OCI-LY3 (cell line): ENCODE data around the gene CDH4.

ENCODE experiments used
- H2AFZ ChIP-seq: fragments of 200-600, 300-600 bp; shearing (Covaris generic); 2 replicates; pipeline ENCODE4 v1.6.0; 2014; ENCODE audit warnings: antibody characterized with exemption, low read depth, low read length
- H3K27ac ChIP-seq: fragments of 200-600, 300-600 bp; sonication (generic); 2 replicates; pipeline ENCODE4 v1.5.1; 2014; ENCODE audit warnings: mild to moderate bottlenecking, low read length, moderate library complexity, mixed read lengths
- H3K27me3 ChIP-seq: fragments of 200-600, 300-600 bp; sonication (generic); 2 replicates; pipeline ENCODE4 v1.6.1; 2014; ENCODE audit warnings: low read depth, low read length, mixed read lengths
- H3K36me3 ChIP-seq: fragments of 200-600, 300-600 bp; sonication (generic); replicated peaks from 2 replicates; pipeline ENCODE3; 2014; ENCODE audit warnings: low read depth, low read length, mixed read lengths
- H3K4me1 ChIP-seq: fragments of 300-600, 200-600 bp; sonication (generic); 2 replicates; pipeline ENCODE4 v1.6.1; 2014; ENCODE audit warnings: low read length, mixed read lengths
- H3K4me2 ChIP-seq: fragments of 200-600, 300-600 bp; sonication (generic); 2 replicates; pipeline ENCODE4 v1.6.1; 2014; ENCODE audit warnings: low read length, mixed read lengths
- H3K4me3 ChIP-seq: fragments of 300-600, 200-600 bp; sonication (generic); 2 replicates; pipeline ENCODE4 v1.5.1; 2014; ENCODE audit warnings: antibody characterized with exemption, mild to moderate bottlenecking, low read length, moderate library complexity
- H3K79me2 ChIP-seq: fragments of 300-600, 200-600 bp; shearing (Covaris generic); 2 replicates; pipeline ENCODE4 v1.6.1; 2014; ENCODE audit warnings: mild to moderate bottlenecking, low read length, mixed read lengths
- H3K9ac ChIP-seq: fragments of 300-600, 200-600 bp; shearing (Covaris generic); 2 replicates; pipeline ENCODE4 v1.6.0; 2014; ENCODE audit warnings: mild to moderate bottlenecking, low read length, moderate library complexity
- H3K9me3 ChIP-seq: fragments of 200-600, 300-600 bp; shearing (Covaris generic); 2 replicates; pipeline ENCODE4 v1.6.1; 2014; ENCODE audit warnings: low read length, mixed read lengths; ENCODE audit not compliant: insufficient read depth
- H4K20me1 ChIP-seq: fragments of 200-600, 300-600 bp; sonication (generic); 2 replicates; pipeline ENCODE4 v1.6.1; 2016; ENCODE audit warnings: low read length, mixed read lengths; ENCODE audit not compliant: insufficient read depth
- EZH2phosphoT487 ChIP-seq: fragments of 200-600 bp; shearing (Covaris generic); IDR thresholded peaks from 2 replicates; pipeline ENCODE4 v1.6.1; 2018; ENCODE audit warnings: antibody characterized with exemption, mixed run types, low read depth
- TF ChIP-seq, protein P1 (sequence below): fragments of 200-600, 300-600 bp; sonication (generic); IDR thresholded peaks from 2 replicates; pipeline ENCODE4 v1.5.1; 2014; ENCODE audit warnings: antibody characterized with exemption, low read length, low read depth

The CDH4 gene

DNA sequence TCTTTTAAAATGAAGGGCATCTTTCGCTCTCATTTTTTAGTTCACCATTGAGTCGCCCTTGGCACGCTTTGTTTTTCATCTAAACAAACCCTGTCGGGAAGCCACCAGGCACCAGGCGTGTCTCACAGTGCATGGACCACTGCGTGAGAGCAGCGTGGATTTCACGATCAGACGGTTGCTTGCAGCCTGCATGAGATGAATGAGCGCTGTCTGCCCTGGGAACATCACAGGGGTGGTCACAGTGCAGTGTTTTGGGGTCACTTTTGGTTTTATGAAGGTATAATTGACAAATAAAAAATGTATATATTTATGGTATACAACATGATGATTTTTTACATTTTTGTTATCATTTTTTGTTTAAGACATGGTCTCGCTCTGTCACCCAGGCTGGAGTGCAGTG lies 61.3 kb downstream of the CDH4 start:
- no peak overlapping the region for H3K27ac ChIP-seq
- H3K4me3 ChIP-seq: no peak overlapping the region
- no peaks in the 10 kb centered on the region for H3K36me3 ChIP-seq
- no peak overlapping the region for H3K9ac ChIP-seq
- TF ChIP-seq, protein P1, sequence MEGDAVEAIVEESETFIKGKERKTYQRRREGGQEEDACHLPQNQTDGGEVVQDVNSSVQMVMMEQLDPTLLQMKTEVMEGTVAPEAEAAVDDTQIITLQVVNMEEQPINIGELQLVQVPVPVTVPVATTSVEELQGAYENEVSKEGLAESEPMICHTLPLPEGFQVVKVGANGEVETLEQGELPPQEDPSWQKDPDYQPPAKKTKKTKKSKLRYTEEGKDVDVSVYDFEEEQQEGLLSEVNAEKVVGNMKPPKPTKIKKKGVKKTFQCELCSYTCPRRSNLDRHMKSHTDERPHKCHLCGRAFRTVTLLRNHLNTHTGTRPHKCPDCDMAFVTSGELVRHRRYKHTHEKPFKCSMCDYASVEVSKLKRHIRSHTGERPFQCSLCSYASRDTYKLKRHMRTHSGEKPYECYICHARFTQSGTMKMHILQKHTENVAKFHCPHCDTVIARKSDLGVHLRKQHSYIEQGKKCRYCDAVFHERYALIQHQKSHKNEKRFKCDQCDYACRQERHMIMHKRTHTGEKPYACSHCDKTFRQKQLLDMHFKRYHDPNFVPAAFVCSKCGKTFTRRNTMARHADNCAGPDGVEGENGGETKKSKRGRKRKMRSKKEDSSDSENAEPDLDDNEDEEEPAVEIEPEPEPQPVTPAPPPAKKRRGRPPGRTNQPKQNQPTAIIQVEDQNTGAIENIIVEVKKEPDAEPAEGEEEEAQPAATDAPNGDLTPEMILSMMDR: no peak
- no peak for TF ChIP-seq EZH2phosphoT487
- H3K79me2 ChIP-seq: no peaks in the 10 kb centered on the region
- H2AFZ ChIP-seq: no peak overlapping the region
- no peaks in the 10 kb centered on the region for H3K9me3 ChIP-seq
- H4K20me1 ChIP-seq: no peaks in the 10 kb centered on the region
- no peaks in the 10 kb centered on the region for H3K4me1 ChIP-seq
- H3K4me2 ChIP-seq: no peak overlapping the region
- no peaks in the 10 kb centered on the region for H3K27me3 ChIP-seq

DNA sequence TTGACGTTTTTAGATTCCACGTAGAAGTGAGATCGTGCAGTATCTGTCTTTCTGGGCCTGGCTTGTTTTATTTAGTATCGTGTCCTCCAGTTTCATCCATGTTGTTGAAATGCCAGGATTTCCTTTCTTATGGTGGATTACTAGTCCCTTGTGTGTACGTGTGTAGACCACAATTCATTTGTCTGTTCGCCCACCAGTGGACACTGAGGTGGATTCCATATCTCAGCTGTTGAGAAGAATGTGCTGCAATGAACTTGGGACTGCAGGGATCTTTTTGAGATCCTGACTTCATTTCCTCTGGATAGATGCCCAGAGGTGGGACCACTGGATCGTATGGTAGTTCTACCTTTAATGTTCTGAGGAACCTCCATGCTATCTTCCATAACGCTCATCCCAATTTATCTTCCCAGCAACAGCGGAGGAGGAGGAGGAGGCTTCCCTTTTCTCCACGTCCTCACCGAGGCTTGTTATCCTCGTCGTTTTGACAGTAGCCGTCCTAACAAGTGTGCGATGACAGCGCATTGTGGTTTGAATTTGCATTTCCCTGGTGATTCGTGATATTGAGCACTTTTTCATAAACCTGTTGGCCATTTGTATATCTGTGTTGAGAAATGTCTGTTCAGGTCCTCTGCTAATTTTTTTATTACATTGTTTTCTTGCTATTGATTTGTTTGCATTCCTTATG lies 62.4 kb downstream of the CDH4 start:
- no peak overlapping the region for H3K27ac ChIP-seq
- H3K9ac ChIP-seq: no peak overlapping the region
- no peaks in the 10 kb centered on the region for H3K79me2 ChIP-seq
- H3K4me1 ChIP-seq: no peaks in the 10 kb centered on the region
- no peaks in the 10 kb centered on the region for H3K27me3 ChIP-seq
- H3K9me3 ChIP-seq: no peaks in the 10 kb centered on the region
- no peak for TF ChIP-seq EZH2phosphoT487
- TF ChIP-seq, protein P1: no peak
- no peaks in the 10 kb centered on the region for H4K20me1 ChIP-seq
- H3K4me2 ChIP-seq: no peak overlapping the region
- H3K4me3 ChIP-seq: no peak overlapping the region
- no peak overlapping the region for H2AFZ ChIP-seq
- H3K36me3 ChIP-seq: no peaks in the 10 kb centered on the region

DNA sequence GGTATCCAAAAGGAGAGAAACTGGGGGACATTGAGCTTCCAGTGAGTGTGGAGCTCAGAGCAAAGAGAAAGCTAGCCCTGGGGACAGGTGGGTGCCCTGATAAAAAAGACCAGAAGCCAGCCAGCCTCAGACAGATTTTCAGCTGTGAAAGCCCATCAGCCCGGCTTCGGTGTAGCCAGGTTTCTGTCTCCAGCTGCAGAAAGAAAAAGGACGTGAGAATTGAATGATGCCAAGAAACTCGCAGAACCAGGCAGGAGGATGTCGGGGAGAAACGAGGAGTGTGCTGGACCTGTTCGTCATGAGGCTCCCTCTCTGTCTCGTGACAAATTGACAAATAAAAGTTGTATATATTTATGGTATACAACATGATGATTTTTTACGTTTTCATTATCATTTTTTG lies 63.3 kb downstream of the CDH4 start:
- no peaks in the 10 kb centered on the region for H3K9me3 ChIP-seq
- H3K4me2 ChIP-seq: no peak overlapping the region
- no peak overlapping the region for H2AFZ ChIP-seq
- H3K36me3 ChIP-seq: no peaks in the 10 kb centered on the region
- H3K79me2 ChIP-seq: no peaks in the 10 kb centered on the region
- H3K4me3 ChIP-seq: no peak overlapping the region
- no peaks in the 10 kb centered on the region for H3K27me3 ChIP-seq
- H3K27ac ChIP-seq: no peak overlapping the region
- no peaks in the 10 kb centered on the region for H3K4me1 ChIP-seq
- no peak overlapping the region for H3K9ac ChIP-seq
- TF ChIP-seq EZH2phosphoT487: no peak
- TF ChIP-seq, protein P1: no peak
- no peaks in the 10 kb centered on the region for H4K20me1 ChIP-seq

GRCh38 chr20:61316346-61316745 lies 64.3 kb downstream of the CDH4 start:
- Histone ChIP-seq H3K4me3 (no peak overlapping the region), H2AFZ (no peak overlapping the region), H3K27ac (no peak overlapping the region)

More at GRCh38 chr20:61316346-61316745, 64.3 kb downstream of the CDH4 start:
- H3K9me3 ChIP-seq: no peaks in the 10 kb centered on the region
- H3K36me3 ChIP-seq: no peaks in the 10 kb centered on the region
- no peak overlapping the region for H3K9ac ChIP-seq
- H3K4me2 ChIP-seq: no peak overlapping the region
- H3K4me1 ChIP-seq: no peaks in the 10 kb centered on the region
- H3K27me3 ChIP-seq: no peaks in the 10 kb centered on the region
- TF ChIP-seq EZH2phosphoT487: no peak
- TF ChIP-seq, protein P1: no peak
- no peaks in the 10 kb centered on the region for H3K79me2 ChIP-seq
- no peaks in the 10 kb centered on the region for H4K20me1 ChIP-seq
